Upper lobe of right lung (tissue), 1 donor: ENCODE data around the gene NME9. TPM values are rescaled to one million over a fixed set of nuclear protein-coding genes. Genes with fewer than 3 reads are reported as not detected.

ENCODE experiments used
- ATAC-seq: fragments of 200-7000 bp; cut with Tn5 transposase; one replicate; pipeline ENCODE4 v1.9.1; 2020; ENCODE audit warnings: mild to moderate bottlenecking, moderate library complexity
- DNase-seq: peaks from one replicate; pipeline ENCODE4 v3.0.0-alpha.2; 2020
- H3K27ac ChIP-seq: fragments of 200-600 bp; one replicate; pipeline ENCODE4 v1.8.0; 2022
- H3K27me3 ChIP-seq: fragments of 200-600 bp; one replicate; pipeline ENCODE4 v1.8.0; 2022; ENCODE audit warnings: mild to moderate bottlenecking
- H3K36me3 ChIP-seq: fragments of 200-600 bp; one replicate; pipeline ENCODE4 v1.8.0; 2022
- H3K4me1 ChIP-seq: fragments of 200-600 bp; one replicate; pipeline ENCODE4 v1.8.0; 2022
- H3K4me3 ChIP-seq: fragments of 200-600 bp; one replicate; pipeline ENCODE4 v1.8.0; 2022; ENCODE audit warnings: mild to moderate bottlenecking
- H3K9me3 ChIP-seq: fragments of 200-600 bp; one replicate; pipeline ENCODE4 v1.8.0; 2022
- intact Hi-C: fragments of 100-400 bp; cut with DNase I; formaldehyde crosslinking; loops from one replicate; pipeline ENCODE4 v1.11.0; 2022
- total RNA-seq: library from RNA; stranded (reverse); fragmentation: NEBNext Ultra II Directional; extraction: Animal tissue kit (Norgen Biotek cat#: 25700); gene quantifications from one replicate; pipeline ENCODE4 v1.2.1, GENCODE V29; 2021
- TF ChIP-seq, protein P1 (sequence below): fragments of 200-600 bp; IDR thresholded peaks from one replicate; pipeline ENCODE4 v1.8.0; 2022; ENCODE audit warnings: antibody characterized with exemption
- donor health status: DM: no; HTN: yes; CAD: no; lungs with severe emphysema.

NME9 gene
- total RNA-seq, 1 donor from 2014 or later: not detected

DNA sequence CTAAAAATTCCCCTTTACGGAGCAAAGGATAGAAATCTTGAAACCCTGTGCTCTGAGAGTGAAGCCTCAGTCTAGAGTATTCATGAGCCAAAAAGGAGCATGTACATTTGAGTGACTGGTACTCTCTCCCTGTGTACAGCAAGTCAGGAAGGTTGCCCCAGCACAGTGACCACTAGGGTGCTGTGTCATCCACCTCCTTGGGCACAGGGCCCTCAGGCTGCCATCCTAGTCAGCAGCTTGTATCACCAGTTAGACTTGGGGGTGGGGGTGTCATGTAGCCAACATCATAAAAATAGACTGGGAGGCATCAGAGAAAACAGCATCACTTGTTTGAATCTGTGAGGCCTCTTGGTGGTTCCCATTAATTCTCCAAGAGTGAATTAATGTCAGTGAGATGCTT is 12.0 kb downstream of the NME9 start:
- H3K27ac ChIP-seq: no peak overlapping the region
- TF ChIP-seq, protein P1, sequence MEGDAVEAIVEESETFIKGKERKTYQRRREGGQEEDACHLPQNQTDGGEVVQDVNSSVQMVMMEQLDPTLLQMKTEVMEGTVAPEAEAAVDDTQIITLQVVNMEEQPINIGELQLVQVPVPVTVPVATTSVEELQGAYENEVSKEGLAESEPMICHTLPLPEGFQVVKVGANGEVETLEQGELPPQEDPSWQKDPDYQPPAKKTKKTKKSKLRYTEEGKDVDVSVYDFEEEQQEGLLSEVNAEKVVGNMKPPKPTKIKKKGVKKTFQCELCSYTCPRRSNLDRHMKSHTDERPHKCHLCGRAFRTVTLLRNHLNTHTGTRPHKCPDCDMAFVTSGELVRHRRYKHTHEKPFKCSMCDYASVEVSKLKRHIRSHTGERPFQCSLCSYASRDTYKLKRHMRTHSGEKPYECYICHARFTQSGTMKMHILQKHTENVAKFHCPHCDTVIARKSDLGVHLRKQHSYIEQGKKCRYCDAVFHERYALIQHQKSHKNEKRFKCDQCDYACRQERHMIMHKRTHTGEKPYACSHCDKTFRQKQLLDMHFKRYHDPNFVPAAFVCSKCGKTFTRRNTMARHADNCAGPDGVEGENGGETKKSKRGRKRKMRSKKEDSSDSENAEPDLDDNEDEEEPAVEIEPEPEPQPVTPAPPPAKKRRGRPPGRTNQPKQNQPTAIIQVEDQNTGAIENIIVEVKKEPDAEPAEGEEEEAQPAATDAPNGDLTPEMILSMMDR: no peak
- no peaks in the 10 kb centered on the region for H3K36me3 ChIP-seq
- no peaks in the 10 kb centered on the region for H3K9me3 ChIP-seq
- no peaks in the 10 kb centered on the region for H3K27me3 ChIP-seq
- H3K4me1 ChIP-seq: no peaks in the 10 kb centered on the region
- DNase-seq: no peak
- intact Hi-C loops: no loop called here
- ATAC-seq: no peak
- H3K4me3 ChIP-seq: no peak overlapping the region

DNA sequence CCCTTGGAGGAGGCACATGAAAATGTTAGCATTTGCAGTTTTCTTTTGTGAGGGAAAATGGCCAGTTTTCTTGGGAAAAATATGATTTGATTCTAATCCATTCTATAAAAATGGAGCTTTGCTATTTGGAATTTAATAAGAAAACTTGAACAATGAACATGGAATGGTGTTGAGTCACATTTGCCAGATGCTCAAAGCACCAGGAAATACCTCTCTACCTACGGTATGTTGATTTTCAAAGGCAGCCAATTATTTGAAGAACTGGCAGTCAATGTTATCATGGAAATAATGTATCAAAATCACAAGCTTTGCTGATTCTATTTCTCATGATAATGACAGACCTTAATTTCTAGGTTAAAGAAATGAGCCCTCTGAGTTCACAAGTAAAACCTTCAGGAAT is 14.9 kb downstream of the NME9 start:
- Histone ChIP-seq H3K36me3 (no peaks in the 10 kb centered on the region), H3K9me3 (no peaks in the 10 kb centered on the region), H3K27ac (no peak overlapping the region), H3K4me3 (no peak overlapping the region), H3K4me1 (no peaks in the 10 kb centered on the region), H3K27me3 (no peaks in the 10 kb centered on the region)
- ATAC-seq (no peak), DNase-seq (no peak)
- intact Hi-C loops: no loop called here
- TF ChIP-seq, protein P1: no peak

DNA sequence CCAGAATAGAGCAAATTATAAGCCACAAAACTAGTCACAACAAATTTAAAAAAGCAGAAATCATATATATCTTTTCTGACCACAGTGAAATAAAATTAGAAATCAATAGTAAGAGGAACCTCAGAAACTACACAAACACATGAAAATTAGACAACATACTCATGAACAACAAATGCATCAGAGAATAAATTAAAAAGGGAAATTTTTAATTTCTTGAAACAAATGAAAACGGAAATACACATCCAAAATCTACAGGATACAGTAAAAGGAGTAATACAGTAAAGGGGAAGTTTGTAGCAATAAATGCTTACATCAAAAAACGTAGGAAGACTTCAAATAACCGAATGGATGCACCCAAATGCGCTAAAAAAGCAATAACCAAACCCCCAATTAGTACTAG is 19.2 kb downstream of the NME9 start:
- TF ChIP-seq, protein P1: no peak
- Histone ChIP-seq H3K27me3 (no peaks in the 10 kb centered on the region), H3K4me3 (no peak overlapping the region), H3K27ac (no peak overlapping the region), H3K36me3 (no peaks in the 10 kb centered on the region), H3K4me1 (no peaks in the 10 kb centered on the region), H3K9me3 (no peaks in the 10 kb centered on the region)
- intact Hi-C loops: no loop called here
- DNase-seq: no peak
- no peak for ATAC-seq

DNA sequence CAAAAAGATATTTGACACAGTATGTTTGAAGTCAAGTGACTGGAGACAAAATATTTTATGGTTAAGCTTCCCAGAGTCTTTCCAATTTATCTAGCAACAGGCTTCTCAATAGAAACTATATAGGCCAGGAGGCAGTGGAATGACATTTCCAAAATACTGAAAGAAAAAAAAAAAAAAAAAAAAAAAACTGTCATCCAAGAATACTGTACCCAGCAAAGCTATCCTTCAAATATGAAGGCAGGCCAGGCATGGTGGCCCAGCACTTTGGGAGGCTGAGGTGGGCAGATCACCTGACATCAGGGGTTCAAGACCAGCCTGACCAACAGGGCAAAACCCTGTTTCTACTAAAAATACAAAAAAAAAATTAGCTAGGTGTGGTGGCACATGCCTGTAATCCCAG is 20.9 kb downstream of the NME9 start:
- TF ChIP-seq, protein P1: no peak
- DNase-seq: no peak
- ATAC-seq: no peak
- intact Hi-C loops: no loop called here
- Histone ChIP-seq H3K9me3 (no peaks in the 10 kb centered on the region), H3K27ac (no peak overlapping the region), H3K36me3 (no peaks in the 10 kb centered on the region), H3K27me3 (no peaks in the 10 kb centered on the region), H3K4me3 (no peak overlapping the region), H3K4me1 (no peaks in the 10 kb centered on the region)

DNA sequence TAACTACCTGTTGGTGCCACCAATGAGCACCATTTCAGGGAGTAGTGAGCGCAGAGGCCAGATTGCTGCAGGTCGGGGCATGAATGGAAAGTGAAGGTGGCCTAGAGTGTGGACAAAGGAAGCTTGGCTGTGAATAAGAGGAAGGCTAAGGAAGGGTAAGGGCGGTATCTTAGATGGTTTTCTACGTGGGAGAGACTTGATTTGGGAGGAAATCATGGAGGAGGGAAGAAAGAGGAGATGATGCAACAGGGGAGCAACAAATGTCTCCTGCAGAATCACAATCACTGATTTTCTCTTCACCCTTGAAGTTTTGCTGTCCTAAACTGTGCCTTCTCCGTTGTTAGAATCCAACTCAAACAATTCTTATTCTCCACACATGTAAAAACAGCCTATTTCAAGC is 21.8 kb downstream of the NME9 start:
- DNase-seq: no peak
- Histone ChIP-seq H3K9me3 (no peaks in the 10 kb centered on the region), H3K27ac (no peak overlapping the region), H3K4me3 (no peak overlapping the region), H3K27me3 (no peaks in the 10 kb centered on the region), H3K36me3 (no peaks in the 10 kb centered on the region), H3K4me1 (no peaks in the 10 kb centered on the region)
- TF ChIP-seq, protein P1: no peak
- intact Hi-C loops: no loop called here
- ATAC-seq: no peak

DNA sequence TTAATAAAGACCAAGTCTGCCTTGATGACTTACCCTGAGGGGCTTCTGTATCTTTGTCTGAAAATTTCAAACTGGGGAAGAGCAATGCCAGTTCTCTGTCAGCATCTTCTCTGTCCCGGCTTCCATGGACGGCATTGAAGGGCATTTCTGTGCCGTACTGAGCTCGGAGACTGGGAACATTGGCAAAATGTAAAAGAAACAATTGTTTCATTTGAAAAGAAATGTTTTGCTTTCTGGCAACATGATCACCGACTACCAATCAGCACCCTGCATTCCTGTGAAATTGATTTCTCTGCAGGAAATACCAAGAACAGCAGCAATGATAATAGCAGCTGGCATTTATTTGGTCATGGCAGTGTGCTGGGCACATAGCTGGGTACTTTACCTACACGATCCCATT is 26.2 kb downstream of the NME9 start:
- Histone ChIP-seq H3K27me3 (no peaks in the 10 kb centered on the region), H3K27ac (no peak overlapping the region), H3K4me3 (no peak overlapping the region), H3K36me3 (no peaks in the 10 kb centered on the region), H3K4me1 (no peaks in the 10 kb centered on the region), H3K9me3 (no peaks in the 10 kb centered on the region)
- TF ChIP-seq, protein P1: no peak
- no peak for ATAC-seq
- no peak for DNase-seq
- intact Hi-C loops: no loop called here
